ENCODE data around the gene ZSWIM1.

ZSWIM1 gene

DNA sequence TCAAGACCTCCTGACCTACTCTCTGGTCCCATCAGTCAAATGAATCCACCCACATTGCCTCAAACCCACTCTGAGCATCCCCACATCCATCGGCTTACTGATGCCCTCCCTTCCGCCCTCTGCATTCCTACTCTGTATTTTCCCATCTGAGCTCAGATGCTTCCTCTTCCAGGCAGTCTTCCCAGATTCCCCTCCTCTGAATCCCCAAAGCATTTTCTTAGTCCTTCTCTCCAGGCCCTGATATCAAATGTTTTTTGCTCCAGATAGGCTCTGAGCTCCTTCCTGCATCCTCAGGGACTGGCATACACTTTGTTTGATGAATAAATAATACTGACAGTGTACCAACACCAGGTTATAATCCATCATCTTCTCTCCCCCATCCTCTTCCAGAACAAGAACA, 27.1 kb downstream of the ZSWIM1 start:
- H3K4me3 Mint-ChIP-seq, result no peak overlapping the region
- H3K36me3 Mint-ChIP-seq, result no peaks in the 10 kb centered on the region
- no peak overlapping the region for H3K27ac Mint-ChIP-seq
- H3K4me1 Mint-ChIP-seq, result peaks cover 17% of the 10 kb centered on the region
- peaks cover under 1% of the 10 kb centered on the region for H3K27me3 Mint-ChIP-seq
- H3K9me3 Mint-ChIP-seq, result no peaks in the 10 kb centered on the region

DNA sequence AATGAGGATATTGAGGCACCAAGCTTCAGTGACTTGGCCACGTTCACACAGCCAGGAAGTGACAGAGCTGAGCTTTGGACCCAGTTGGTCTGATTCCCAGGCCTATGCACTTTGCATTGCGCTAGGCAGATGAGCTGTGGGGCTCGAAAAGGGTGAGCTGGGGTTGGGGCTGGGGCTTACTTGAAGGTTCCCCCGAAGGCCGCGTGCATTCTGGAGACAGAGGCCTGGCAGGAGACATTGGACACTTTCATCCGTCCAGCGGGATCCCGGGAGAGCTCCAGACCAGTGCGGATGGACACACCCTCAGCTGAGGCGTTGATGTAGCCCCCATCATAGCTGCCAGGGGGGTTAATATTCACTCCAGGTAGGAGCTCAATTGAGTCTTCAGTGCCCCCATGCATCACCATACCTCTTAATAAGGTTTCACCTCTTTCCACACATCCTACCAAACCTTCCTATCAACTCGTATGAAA, 28.3 kb downstream of the ZSWIM1 start:
- no peaks in the 10 kb centered on the region for H3K9me3 Mint-ChIP-seq
- no peak overlapping the region for H3K4me3 Mint-ChIP-seq

DNA sequence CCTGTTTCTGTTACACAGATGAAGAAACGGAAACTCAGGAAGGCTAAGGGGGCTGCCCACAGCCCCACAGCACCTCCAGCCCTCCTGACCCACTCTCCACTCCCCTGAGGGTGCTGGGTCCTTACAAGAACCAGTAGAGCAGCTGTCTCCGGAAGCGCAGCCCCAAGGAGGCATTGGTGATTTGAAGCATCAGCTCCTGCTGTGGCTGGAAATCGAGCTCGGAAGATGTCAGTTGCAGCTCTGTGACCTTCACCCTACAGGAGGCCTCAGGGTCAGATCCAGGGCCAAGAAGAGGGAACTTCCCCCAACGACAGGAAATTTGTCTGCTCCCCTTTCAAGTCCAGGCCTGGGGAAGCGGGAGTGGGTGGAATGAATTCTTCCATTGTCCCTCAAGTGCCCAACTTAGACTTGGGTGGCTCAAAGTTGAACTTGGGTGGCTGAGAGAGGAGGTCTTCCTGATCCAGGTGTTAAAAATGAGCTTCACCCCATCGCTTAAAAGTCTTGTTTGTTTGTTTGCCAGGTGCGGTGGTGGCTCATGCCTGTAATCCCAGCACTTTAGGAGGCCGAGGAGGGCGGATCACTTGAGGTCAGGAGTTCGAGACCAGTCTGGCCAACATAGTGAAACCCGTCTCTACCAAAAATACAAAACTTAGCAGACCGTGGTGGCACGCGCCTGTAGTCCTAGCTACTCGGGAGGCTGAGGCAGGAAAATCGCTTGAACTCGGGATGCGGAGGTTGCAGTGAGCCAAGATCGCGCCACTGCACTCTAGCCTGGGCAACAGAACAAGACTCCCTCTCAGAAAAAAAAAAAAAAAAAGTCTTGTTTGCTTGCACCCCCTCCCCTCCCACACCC, 29.0 kb downstream of the ZSWIM1 start:
- Mint-ChIP-seq H3K4me1 (peaks cover 17% of the 10 kb centered on the region), H3K4me3 (peak overlapping the region; percentile 85), H3K36me3 (no peaks in the 10 kb centered on the region), H3K27me3 (peaks cover 7% of the 10 kb centered on the region), H3K9me3 (no peaks in the 10 kb centered on the region), H3K27ac (no peak overlapping the region)

More for the DNA sequence above, 28.3 kb downstream of the ZSWIM1 start:
- H3K4me1 Mint-ChIP-seq, result peaks cover 17% of the 10 kb centered on the region
- no peak overlapping the region for H3K27ac Mint-ChIP-seq
- peaks cover 3% of the 10 kb centered on the region for H3K27me3 Mint-ChIP-seq
- no peaks in the 10 kb centered on the region for H3K36me3 Mint-ChIP-seq

DNA sequence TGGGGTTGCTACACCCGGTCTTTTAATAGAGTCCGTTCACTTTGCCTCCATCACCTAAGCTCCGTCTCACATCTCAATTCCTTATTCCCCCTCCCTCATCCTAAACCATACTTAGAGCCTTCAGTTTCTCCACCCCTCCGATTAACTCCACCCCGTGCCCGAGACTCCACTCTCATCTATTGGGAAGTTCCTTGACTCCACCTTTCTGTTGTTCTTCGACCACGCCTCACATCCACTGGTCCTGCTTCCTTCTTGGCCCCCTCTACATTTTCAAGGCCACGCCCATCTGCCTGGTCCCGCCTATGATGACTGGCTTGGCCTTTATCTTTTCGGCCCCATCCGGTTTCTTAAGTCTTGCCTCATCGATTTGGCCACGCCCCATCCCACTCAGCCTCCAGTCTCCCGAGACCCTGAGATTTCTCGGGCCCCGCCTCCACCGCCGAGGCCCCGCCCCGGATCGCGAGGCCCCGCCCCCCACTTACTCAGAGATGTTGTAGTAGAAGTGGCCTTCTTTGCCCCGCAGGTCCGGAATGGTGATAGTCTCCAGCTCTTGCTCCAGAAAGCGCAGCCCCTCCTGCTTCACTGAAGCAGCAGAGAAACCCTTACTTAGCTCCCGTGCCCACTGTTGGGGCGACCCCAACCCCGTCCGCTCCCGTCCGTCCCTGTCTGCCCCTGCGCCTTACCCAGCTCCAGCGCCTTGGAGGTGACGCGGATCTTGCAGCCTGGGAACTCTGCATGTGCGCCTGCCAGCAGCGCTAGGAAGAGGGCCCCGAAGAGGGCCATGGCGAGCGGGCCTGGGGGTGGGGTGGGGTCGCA, 29.9 kb downstream of the ZSWIM1 start:
- Mint-ChIP-seq H3K36me3 (no peaks in the 10 kb centered on the region), H3K4me3 (peak overlapping the region; percentile 85), H3K27ac (no peak overlapping the region), H3K27me3 (peaks cover 9% of the 10 kb centered on the region), H3K9me3 (no peaks in the 10 kb centered on the region), H3K4me1 (peaks cover 17% of the 10 kb centered on the region)

DNA sequence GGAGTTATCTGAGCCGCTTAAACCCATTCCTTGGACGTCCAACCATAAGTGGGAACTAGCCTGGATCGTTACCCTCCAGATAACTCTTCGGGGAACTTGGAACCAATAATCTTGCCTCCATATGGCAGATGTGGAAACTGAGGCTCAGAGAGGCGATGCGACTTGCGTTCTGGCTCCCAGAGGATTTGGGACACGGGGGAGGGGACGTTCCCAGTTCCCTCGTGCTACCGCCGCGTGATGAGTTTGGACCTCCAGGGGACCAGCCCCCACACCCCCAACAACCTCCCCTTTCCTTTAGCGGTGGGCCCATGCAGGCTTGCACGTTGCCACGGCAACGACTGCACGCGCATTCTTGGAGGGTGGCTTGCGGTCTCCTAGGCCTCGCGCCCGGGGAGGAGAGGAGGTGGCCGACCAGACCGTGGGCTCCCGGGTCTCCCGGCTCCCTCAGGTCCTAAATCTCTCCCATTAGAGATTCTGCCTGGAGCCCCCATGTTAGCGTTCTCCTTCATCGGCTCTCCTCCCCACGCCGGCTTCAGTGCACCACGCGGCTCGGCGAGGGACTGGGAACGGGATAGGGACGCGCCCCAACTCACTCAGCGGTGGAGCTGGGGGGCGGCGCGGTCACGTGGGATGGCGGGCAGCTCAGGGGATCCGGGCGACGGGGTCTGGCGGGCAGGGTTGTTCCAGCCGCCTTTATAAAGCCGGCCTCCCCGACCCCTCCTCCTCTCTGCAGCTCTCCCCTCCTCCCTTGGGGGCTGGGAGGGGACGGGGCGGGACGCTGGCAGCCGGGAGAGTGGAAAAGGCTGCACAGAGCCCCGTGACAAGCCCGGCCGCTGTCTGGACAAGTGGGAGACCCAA, 30.7 kb downstream of the ZSWIM1 start, which contains the start of gene PLTP:
Gene PLTP, minus strand, starts transcription at position 670 of the 858 bp plus-strand sequence. CDS start 703 bp downstream, outside the sequence.
- no peaks in the 10 kb centered on the region for H3K36me3 Mint-ChIP-seq
- H3K27me3 Mint-ChIP-seq, result peaks cover 12% of the 10 kb centered on the region
- peaks cover 17% of the 10 kb centered on the region for H3K4me1 Mint-ChIP-seq
- H3K27ac Mint-ChIP-seq, result no peak within 1 kb of the TSS
- no peaks in the 10 kb centered on the region for H3K9me3 Mint-ChIP-seq
- H3K4me3 Mint-ChIP-seq, result peak within 1 kb of the TSS; percentile 85

DNA sequence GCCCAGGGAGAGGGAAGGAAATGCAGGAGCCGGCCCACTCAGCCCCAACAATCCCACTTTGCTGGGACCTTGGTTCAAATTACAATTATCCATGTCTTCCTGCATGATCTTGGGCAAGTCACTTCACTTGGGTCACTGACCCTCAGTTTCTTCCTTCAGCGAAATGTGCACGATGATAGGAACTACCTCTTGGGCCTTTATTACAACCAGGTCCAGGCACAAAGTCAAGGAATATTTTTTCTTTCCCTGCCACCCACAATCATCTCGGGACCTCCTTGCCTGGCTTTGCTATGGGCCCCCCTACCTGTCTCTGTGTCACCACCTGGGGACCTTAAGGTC, 31.3 kb downstream of the ZSWIM1 start:
- no peaks in the 10 kb centered on the region for H3K9me3 Mint-ChIP-seq
- H3K27me3 Mint-ChIP-seq, result peaks cover 14% of the 10 kb centered on the region
- H3K4me1 Mint-ChIP-seq, result peaks cover 17% of the 10 kb centered on the region
- H3K4me3 Mint-ChIP-seq, result peak overlapping the region; percentile 59
- H3K36me3 Mint-ChIP-seq, result no peaks in the 10 kb centered on the region
- no peak overlapping the region for H3K27ac Mint-ChIP-seq

DNA sequence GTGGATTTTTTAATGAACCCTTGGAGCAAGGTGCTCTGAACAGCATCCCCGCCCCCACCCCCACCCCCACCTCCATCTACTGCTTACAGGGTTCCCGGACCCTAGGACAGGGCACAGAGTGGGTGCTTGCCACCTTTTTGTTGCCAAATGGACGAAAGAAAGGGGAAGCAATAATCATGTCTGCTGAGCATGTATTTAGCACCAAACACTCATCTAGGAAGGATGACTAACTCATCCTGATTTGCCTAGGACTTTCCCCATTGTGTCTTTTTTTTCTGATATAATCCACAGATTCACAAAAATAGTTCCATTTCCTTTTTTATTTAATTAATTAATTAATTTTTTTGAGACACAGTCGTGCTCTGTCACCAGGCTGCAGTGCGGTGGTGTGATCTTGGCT, 32.1 kb downstream of the ZSWIM1 start:
- H3K9me3 Mint-ChIP-seq, result no peaks in the 10 kb centered on the region
- peaks cover 14% of the 10 kb centered on the region for H3K27me3 Mint-ChIP-seq
- H3K27ac Mint-ChIP-seq, result no peak overlapping the region
- H3K36me3 Mint-ChIP-seq, result no peaks in the 10 kb centered on the region
- H3K4me1 Mint-ChIP-seq, result peaks cover 17% of the 10 kb centered on the region
- peak overlapping the region; percentile 30 for H3K4me3 Mint-ChIP-seq

DNA sequence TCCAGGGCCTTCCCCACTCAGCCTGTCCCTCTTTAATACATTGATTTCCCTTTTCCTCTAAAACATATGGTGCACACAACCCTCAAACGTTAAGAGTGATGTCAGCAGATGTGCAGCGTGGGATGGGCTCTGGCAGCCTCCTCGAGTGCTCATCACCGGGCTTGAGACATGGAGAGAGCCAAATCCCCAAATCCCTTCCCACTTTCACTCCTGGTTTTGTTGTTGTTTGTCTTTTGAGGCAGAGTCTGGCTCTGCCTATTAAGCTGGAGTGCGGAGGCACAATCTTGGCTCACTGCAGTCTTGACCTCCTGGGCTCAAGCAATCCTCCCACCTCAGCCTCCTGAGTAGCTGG, 36.7 kb downstream of the ZSWIM1 start:
- Mint-ChIP-seq H3K4me3 (no peak overlapping the region), H3K36me3 (no peaks in the 10 kb centered on the region), H3K4me1 (peaks cover 4% of the 10 kb centered on the region), H3K27me3 (peaks cover 15% of the 10 kb centered on the region), H3K27ac (no peak overlapping the region), H3K9me3 (no peaks in the 10 kb centered on the region)

DNA sequence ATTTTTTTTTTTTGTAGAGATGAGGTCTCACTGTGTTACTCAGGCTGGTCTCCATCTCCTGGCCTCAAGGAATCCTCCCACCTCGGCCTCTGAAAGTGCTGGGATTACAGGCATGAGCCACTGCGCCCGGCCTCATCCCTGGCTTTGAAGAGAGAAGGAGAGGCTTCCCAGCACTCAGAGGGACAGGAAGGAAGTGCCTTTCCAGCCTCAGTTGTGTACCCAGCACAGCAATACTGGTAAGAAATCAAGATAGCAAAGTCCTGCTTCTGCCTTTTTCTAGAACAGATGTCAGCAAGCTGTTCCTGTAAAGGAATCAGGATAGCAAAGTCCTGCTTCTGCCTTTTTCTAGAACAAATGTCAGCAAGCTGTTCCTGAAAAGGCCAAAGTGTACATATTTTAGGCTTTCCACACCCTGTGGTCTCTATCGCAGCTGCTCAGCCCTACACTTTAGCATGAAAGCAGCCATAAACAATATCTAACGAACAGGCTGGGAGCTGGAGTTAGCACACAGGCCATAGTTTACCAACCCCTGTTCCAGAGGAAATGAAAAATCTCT, 37.2 kb downstream of the ZSWIM1 start:
- Mint-ChIP-seq H3K9me3 (no peaks in the 10 kb centered on the region), H3K27ac (no peak overlapping the region), H3K27me3 (peaks cover 13% of the 10 kb centered on the region), H3K4me3 (no peak overlapping the region), H3K36me3 (no peaks in the 10 kb centered on the region), H3K4me1 (peaks cover 4% of the 10 kb centered on the region)

DNA sequence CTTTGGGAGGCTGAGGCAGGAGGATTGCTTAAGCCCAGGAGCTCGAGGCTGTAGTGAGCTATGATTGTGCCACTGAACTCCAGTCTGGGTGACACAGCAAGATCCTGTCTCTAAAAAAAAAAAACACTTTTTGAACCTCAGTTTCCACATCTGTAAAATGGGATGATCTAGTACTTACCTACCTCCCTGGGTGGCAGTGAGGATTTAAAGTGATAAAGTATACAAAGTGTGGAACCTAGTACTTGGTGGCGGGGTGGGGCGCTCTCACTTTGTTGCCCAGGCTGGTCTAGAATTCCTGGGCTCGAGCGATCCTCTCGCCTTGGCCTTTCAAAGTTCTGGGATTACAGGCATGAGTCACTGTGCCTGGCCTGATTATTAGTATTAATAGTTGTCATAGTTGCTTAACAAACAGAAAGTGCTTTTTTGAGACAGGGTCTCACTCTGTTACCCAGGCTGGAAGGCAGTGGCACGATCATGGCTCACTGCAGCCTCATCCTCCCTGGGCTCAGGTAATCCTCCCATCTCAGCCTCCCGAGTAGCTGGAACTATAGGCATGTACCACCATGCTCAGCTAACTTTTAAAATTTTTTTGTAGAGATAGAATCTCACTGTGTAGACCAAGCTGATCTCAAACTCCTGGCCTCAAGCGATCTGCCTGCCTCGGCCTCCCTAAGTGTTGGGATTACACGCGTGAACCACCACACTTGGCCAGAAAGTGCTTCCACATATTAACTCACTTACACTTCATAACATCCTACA, 37.9 kb downstream of the ZSWIM1 start:
- Mint-ChIP-seq H3K27ac (no peak overlapping the region), H3K9me3 (no peaks in the 10 kb centered on the region), H3K27me3 (peaks cover 13% of the 10 kb centered on the region), H3K36me3 (no peaks in the 10 kb centered on the region), H3K4me3 (no peak overlapping the region), H3K4me1 (peaks cover 4% of the 10 kb centered on the region)

DNA sequence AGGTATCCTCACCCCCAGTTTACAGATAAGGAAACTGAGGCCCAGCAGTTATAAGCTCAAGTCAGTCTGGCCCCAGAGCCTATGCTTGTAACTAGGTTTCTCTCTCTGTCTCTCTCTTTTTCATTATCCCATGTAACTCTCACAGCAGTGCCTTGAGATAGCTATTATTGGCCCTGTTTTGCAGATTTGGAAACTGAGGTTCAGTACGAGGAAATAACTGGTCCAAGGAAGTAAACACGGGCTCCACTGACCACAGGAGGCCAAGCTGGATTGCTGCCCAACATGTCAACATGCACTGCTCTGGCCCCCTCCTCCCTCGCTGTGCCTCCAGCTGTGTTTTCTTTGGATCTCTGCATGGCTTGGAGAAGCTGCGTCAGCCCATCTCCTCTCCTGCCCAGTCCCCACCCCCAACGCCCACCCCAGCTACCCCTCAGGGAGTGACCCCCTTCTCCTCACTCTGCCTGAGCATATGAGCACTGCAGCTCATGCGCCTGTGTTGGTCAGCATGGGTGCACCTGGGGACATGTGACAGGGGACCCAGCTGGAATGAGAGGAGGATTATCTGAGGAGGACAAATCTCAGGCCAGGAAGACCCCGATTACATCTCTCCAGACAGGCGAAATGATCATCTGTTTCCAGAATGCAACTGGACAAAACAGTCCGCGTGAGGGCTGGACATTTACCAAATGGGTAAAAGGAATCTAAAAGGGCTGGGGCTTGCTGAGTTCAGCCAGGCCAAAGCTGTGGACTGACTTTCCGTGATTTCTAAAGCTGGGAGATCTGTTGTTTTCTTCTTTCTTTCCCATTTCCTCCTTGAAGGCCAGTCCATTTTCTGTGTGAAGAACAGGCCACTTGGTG, 38.7 kb downstream of the ZSWIM1 start:
- Mint-ChIP-seq H3K36me3 (no peaks in the 10 kb centered on the region), H3K27me3 (peaks cover 8% of the 10 kb centered on the region), H3K4me3 (no peak overlapping the region), H3K9me3 (no peaks in the 10 kb centered on the region), H3K27ac (no peak overlapping the region), H3K4me1 (peaks cover 8% of the 10 kb centered on the region)

DNA sequence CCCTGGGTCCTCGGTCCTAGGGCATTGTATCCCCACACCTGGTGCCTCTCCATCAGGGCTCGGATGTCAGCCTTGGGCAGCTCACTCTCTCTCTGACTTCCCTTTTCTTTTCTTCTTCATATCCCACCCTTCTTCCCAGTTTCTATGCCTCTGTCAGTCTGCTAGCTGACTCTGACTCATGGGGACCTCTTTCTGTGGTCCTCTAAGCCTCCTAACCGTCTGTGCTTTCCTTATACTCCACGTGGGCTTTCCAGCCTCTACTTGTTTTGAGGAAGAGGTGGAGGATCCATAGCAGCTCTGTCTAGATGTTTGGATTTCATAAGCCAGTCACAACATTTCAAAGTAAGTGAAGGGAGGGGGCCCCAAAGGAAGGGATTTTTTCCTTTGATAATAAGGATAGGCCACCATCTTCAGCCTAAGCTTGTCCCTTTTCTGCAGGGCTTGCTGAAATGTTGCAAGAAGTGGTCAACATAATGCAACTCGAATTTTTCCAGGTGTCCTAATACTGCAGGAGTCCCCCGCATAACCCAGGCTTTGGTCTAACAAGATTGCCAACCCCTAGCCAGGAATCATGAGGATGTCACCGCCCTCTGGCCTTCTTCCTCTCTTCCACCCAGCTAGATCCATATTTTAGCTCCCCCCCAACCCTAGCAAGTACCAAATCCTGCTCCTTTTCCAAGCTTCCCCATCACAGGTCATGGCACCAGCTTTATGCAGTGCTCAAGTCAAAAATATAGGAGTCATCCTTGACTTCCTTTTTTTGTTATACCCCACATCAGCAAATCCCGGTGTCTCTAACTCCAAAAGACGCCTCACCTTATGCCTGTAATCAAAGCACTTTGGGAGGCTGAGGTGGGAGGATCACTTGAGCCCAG, 39.7 kb downstream of the ZSWIM1 start:
- no peak overlapping the region for H3K27ac Mint-ChIP-seq
- H3K27me3 Mint-ChIP-seq, result peaks cover 6% of the 10 kb centered on the region
- no peak overlapping the region for H3K4me3 Mint-ChIP-seq
- H3K36me3 Mint-ChIP-seq, result no peaks in the 10 kb centered on the region
- H3K4me1 Mint-ChIP-seq, result peaks cover 8% of the 10 kb centered on the region
- H3K9me3 Mint-ChIP-seq, result no peaks in the 10 kb centered on the region
